ENCODE results near the gene EPPIN.

DNA sequence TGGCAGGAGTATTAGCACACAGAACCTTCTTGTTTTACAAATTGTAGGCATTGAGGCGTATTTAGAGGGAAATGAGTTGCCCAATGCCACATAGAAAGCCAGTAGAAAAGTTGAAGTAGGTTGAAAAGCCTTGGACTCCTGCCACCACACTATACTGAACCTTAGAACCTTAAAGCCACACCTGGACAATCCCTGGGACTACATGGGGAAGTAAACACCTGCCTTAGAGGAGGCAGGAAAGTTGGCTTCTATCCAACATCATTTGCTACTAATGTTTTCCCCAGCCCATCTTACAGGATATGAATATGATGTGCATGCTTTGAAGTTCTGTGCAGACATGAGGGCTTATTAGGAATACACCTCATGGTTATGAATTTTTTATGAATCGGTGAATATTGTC is 5.3 kb upstream of the EPPIN start:
- TF ChIP-seq, protein P1, sequence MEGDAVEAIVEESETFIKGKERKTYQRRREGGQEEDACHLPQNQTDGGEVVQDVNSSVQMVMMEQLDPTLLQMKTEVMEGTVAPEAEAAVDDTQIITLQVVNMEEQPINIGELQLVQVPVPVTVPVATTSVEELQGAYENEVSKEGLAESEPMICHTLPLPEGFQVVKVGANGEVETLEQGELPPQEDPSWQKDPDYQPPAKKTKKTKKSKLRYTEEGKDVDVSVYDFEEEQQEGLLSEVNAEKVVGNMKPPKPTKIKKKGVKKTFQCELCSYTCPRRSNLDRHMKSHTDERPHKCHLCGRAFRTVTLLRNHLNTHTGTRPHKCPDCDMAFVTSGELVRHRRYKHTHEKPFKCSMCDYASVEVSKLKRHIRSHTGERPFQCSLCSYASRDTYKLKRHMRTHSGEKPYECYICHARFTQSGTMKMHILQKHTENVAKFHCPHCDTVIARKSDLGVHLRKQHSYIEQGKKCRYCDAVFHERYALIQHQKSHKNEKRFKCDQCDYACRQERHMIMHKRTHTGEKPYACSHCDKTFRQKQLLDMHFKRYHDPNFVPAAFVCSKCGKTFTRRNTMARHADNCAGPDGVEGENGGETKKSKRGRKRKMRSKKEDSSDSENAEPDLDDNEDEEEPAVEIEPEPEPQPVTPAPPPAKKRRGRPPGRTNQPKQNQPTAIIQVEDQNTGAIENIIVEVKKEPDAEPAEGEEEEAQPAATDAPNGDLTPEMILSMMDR (IDR thresholded peaks at IDR 0.05), result no peak
- no peak for TF ChIP-seq POLR2A (IDR thresholded peaks at IDR 0.05)

Measured in right lobe of liver (tissue), 4 donors.